ENCODE results near the gene MAGED4.
"Not testable (repeated sequence)": the region's sequence is repeated elsewhere in the genome, so short reads cannot be mapped to it uniquely, and the experiment has no call there.

MAGED4 gene

GRCh38 chrX:52184440-52185077 is at the start of gene MAGED4:
Gene MAGED4, plus strand, starts transcription at chrX:52184888. Its CDS starts 1,035 bp downstream, at chrX:52185923.
- not testable (repeated sequence) for DNase-seq

- DNase-seq = no peak
Observed at GRCh38 chrX:52138830-52139544, 45.7 kb upstream of the MAGED4 start.

GRCh38 chrX:52139545-52139895 is 45.2 kb upstream of the MAGED4 start:
- no peak for DNase-seq

- DNase-seq = no peak
Observed at GRCh38 chrX:52140020-52140419, 44.7 kb upstream of the MAGED4 start.

GRCh38 chrX:52150667-52151066 is 34.0 kb upstream of the MAGED4 start:
- DNase-seq = not testable (repeated sequence)

GRCh38 chrX:52160140-52160539 is 24.5 kb upstream of the MAGED4 start:
- DNase-seq = not testable (repeated sequence)

- DNase-seq = no peak
Observed at GRCh38 chrX:52166840-52167239, 17.8 kb upstream of the MAGED4 start.

- not testable (repeated sequence) for DNase-seq
Observed at GRCh38 chrX:52171055-52171454, 13.6 kb upstream of the MAGED4 start.

- not testable (repeated sequence) for DNase-seq
Observed at GRCh38 chrX:52185078-52185453, 378 bp downstream of the MAGED4 start.

GRCh38 chrX:52211405-52211804 is 26.7 kb downstream of the MAGED4 start:
- not testable (repeated sequence) for DNase-seq

- no peak for DNase-seq
Observed at GRCh38 chrX:52213276-52213675, 28.6 kb downstream of the MAGED4 start.

- DNase-seq = no peak
Observed at GRCh38 chrX:52216541-52216940, 31.9 kb downstream of the MAGED4 start.

GRCh38 chrX:52217494-52218160 is 32.9 kb downstream of the MAGED4 start:
- no peak for DNase-seq

- no peak for DNase-seq
Observed at GRCh38 chrX:52220936-52221335, 36.2 kb downstream of the MAGED4 start.
